HL-60 (cell line): ENCODE data around the gene BTBD9.

Experiments
- DNase-seq, 2 experiments: peaks; one replicate each; pipeline ENCODE4 v3.0.0-alpha.2; 2010 to 2020; ENCODE audit warnings: low read depth in 1 of 2, low spot score in 1 of 2
- H3K27ac ChIP-seq: fragments of 250-450 bp; sonication (Bioruptor Pico); replicated peaks from 2 replicates; pipeline ENCODE4 v1.5.1; 2020; ENCODE audit warnings: mild to moderate bottlenecking, moderate library complexity
- H3K27me3 ChIP-seq: fragments of 250-450 bp; sonication (Bioruptor Pico); 2 replicates; pipeline ENCODE4 v1.5.1; 2021; ENCODE audit warnings: mild to moderate bottlenecking, moderate library complexity; ENCODE audit not compliant: insufficient read depth, poor library complexity, severe bottlenecking
- H3K4me3 ChIP-seq: replicated peaks from 2 replicates; pipeline ENCODE4 v1.5.1; 2011; ENCODE audit warnings: mild to moderate bottlenecking, control low read depth, low read length; ENCODE audit not compliant: insufficient read depth
- GABPA ChIP-seq: IDR thresholded peaks from 2 replicates; pipeline ENCODE4 v1.6.1; 2012; ENCODE audit warnings: low read depth
- POLR2AphosphoS5 ChIP-seq: IDR thresholded peaks from 2 replicates; pipeline ENCODE4 v1.6.1; 2012; ENCODE audit warnings: low read depth
- SPI1 ChIP-seq: IDR thresholded peaks from 2 replicates; pipeline ENCODE4 v1.6.1; 2012; ENCODE audit warnings: low read depth, mild to moderate bottlenecking, borderline replicate concordance
- TF ChIP-seq, protein P1 (sequence below): IDR thresholded peaks from 2 replicates; pipeline ENCODE4 v1.6.1; 2012; ENCODE audit warnings: low read depth; ENCODE audit not compliant: insufficient replicate concordance
- TF ChIP-seq, protein P2 (sequence below): IDR thresholded peaks from one replicate; pipeline ENCODE4 v1.5.1; 2011; ENCODE audit warnings: low read length, control low read depth, inconsistent platforms; ENCODE audit not compliant: insufficient read depth

The BTBD9 gene

DNA sequence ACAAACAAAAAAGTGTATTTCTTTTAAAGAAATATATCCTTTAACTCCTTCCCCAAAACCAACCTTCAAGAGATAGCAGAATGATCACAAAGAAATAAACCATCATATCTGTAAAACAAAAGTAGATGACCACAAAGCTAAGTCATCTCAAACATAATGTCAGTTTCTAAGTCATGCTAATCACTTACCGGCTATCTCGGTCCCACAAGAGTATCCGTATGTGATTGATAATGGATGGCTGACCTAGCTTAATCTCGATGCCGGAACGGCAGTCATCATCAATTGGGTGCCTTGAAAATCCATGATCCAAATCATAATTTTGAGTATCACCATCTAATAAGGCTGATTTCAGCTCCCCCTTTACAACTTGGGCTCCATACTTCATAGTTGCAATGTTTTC is 59.7 kb downstream of the BTBD9 start:
- Histone ChIP-seq H3K4me3 (no peak overlapping the region), H3K27me3 (no peaks in the 10 kb centered on the region), H3K27ac (no peak overlapping the region)
- no peak for DNase-seq
- TF ChIP-seq SPI1, result no peak
- TF ChIP-seq, protein P1, sequence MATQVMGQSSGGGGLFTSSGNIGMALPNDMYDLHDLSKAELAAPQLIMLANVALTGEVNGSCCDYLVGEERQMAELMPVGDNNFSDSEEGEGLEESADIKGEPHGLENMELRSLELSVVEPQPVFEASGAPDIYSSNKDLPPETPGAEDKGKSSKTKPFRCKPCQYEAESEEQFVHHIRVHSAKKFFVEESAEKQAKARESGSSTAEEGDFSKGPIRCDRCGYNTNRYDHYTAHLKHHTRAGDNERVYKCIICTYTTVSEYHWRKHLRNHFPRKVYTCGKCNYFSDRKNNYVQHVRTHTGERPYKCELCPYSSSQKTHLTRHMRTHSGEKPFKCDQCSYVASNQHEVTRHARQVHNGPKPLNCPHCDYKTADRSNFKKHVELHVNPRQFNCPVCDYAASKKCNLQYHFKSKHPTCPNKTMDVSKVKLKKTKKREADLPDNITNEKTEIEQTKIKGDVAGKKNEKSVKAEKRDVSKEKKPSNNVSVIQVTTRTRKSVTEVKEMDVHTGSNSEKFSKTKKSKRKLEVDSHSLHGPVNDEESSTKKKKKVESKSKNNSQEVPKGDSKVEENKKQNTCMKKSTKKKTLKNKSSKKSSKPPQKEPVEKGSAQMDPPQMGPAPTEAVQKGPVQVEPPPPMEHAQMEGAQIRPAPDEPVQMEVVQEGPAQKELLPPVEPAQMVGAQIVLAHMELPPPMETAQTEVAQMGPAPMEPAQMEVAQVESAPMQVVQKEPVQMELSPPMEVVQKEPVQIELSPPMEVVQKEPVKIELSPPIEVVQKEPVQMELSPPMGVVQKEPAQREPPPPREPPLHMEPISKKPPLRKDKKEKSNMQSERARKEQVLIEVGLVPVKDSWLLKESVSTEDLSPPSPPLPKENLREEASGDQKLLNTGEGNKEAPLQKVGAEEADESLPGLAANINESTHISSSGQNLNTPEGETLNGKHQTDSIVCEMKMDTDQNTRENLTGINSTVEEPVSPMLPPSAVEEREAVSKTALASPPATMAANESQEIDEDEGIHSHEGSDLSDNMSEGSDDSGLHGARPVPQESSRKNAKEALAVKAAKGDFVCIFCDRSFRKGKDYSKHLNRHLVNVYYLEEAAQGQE, result no peak
- TF ChIP-seq POLR2AphosphoS5, result no peak

DNA sequence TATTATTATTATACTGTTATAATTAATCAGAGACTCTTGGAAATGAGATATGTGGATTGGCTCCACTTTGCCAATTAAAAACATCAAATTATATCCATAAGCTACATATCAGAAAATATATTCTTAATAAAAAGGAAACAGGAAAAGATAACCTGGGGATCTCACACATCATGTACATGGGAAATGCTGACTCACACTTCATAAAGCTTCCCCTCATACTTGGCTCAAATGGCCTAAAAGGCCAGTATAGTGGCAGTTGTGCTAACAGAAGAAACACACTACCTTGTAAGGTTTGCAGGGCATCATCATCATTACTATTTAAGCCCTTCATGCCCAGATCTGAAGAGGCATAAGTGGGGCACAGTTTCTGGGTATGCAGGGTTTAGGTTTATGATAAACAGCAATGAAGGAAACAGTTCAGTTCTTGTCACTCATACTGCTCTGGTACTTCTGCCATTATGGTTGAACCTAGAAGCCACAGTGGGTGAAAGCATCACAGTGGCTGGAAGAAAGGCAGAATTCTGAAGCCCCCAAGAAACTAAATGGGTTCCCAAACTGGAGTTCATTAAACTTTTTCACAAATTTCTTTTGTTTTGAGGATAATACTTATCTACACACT is 60.6 kb downstream of the BTBD9 start:
- Histone ChIP-seq H3K4me3 (no peak overlapping the region), H3K27me3 (no peaks in the 10 kb centered on the region), H3K27ac (no peak overlapping the region)
- DNase-seq, result no peak
- no peak for TF ChIP-seq GABPA
- no peak for TF ChIP-seq SPI1
- TF ChIP-seq POLR2AphosphoS5, result no peak
- TF ChIP-seq, protein P2, sequence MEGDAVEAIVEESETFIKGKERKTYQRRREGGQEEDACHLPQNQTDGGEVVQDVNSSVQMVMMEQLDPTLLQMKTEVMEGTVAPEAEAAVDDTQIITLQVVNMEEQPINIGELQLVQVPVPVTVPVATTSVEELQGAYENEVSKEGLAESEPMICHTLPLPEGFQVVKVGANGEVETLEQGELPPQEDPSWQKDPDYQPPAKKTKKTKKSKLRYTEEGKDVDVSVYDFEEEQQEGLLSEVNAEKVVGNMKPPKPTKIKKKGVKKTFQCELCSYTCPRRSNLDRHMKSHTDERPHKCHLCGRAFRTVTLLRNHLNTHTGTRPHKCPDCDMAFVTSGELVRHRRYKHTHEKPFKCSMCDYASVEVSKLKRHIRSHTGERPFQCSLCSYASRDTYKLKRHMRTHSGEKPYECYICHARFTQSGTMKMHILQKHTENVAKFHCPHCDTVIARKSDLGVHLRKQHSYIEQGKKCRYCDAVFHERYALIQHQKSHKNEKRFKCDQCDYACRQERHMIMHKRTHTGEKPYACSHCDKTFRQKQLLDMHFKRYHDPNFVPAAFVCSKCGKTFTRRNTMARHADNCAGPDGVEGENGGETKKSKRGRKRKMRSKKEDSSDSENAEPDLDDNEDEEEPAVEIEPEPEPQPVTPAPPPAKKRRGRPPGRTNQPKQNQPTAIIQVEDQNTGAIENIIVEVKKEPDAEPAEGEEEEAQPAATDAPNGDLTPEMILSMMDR, result no peak
- TF ChIP-seq, protein P1, result no peak

DNA sequence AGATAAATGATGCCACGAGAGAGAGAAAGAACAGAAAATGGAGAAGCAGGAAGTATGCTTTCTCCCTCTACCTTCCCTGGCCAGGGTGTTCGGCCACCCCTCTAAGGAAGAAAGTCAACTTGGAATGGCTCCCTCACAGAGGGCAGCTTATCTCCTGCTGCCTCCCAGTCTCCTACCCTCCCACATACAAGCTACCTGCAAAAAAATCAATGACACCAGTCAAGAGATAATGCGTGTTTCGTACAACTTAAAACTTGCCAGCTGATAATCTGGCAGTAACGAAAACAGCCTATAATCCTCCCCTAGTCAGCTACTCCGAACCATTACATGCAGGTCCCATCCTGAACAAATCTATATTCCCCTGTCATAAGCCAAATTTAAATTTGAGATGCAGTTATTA is 61.7 kb downstream of the BTBD9 start:
- TF ChIP-seq, protein P1, result no peak
- no peak for TF ChIP-seq SPI1
- TF ChIP-seq GABPA, result no peak
- no peak for TF ChIP-seq POLR2AphosphoS5
- TF ChIP-seq, protein P2, result no peak
- no peak overlapping the region for H3K27ac ChIP-seq

DNA sequence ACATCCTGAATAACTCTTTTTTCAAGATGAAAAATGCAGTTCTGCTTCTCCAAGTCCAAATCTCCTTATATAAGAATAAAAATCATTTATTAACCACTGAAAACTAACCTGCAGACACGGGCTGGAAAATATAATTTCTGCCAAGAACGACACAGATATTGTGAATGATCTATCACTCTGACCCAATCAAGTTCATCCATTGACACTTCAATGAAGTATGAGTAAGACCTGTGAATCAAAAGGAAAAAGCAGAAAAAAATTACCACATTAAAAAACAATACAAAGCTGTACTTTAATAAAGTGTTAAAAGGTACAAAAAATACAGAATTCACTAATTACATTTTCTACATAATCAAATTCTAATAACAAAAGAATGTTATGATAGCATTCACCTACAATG is 62.2 kb downstream of the BTBD9 start:
- H3K27ac ChIP-seq, result no peak overlapping the region
- DNase-seq, result no peak
- TF ChIP-seq GABPA, result no peak
- TF ChIP-seq SPI1, result no peak
- TF ChIP-seq, protein P2, result no peak
- TF ChIP-seq, protein P1, result no peak
- no peak for TF ChIP-seq POLR2AphosphoS5
- H3K27me3 ChIP-seq, result no peaks in the 10 kb centered on the region
- H3K4me3 ChIP-seq, result no peak overlapping the region

More for the DNA sequence above, 61.7 kb downstream of the BTBD9 start:
- H3K27me3 ChIP-seq, result no peaks in the 10 kb centered on the region
- no peak overlapping the region for H3K4me3 ChIP-seq
- no peak for DNase-seq
